HG03135 (cell line): Measurements from ENCODE around the gene IPO11.
"Not testable (repeated sequence)": the region's sequence is repeated elsewhere in the genome, so short reads cannot be mapped to it uniquely, and the experiment has no call there.

Experiments used
- ATAC-seq: cut with Tn5 transposase; IDR thresholded peaks from one replicate; pipeline ENCODE4 v1.9.1; 2021; ENCODE audit warnings: mild to moderate bottlenecking, moderate library complexity; ENCODE audit not compliant: unreplicated experiment

IPO11 gene

DNA sequence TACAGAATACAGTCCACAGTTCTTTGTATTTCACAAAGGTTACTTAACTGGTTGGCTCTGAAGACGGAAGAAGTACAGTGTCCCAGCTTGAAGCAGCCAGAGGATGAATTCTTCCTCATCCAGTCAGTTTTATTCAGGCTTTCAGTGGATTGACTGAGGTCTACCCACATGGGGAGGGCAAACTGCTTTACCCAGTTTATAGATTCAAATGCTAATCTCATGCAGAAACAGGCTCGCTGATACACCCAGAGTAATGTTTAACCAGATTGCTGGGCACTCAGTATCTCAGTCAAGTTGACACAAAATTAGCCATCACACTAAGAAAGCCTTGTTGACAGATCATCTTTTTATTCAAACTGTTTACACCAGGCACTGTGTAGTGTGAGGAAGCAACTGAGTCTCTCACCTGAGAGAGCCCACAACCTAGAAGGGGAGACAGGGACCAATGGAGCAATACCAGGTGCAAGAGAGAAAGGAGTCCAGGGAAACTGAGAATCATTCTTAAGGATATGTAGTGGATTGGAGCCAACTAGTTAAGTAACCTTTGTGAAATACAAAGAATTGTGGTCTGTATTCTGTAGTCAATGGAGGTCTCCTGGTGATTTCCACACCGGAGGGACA lies 181.9 kb downstream of the IPO11 start:
- ATAC-seq = no peak

DNA sequence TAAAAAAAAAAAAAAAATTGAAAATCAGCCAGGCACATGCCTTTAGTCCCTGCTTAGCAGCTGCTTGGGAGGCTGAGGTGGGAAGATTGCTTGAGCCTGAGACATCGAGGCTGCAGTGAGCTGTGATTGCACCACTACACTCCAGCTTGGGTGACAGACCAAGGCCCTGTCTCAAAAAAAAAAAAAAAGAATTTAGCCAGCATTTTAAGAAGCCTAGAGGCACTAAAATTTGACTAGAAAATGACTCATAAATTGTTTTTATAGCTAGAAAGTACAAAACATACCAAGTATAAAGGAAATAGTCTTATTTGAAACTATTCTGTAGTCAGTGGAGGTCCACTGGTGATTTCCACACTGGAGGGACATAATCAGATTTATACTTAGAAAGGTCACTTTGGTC lies 183.5 kb downstream of the IPO11 start:
- no peak for ATAC-seq

DNA sequence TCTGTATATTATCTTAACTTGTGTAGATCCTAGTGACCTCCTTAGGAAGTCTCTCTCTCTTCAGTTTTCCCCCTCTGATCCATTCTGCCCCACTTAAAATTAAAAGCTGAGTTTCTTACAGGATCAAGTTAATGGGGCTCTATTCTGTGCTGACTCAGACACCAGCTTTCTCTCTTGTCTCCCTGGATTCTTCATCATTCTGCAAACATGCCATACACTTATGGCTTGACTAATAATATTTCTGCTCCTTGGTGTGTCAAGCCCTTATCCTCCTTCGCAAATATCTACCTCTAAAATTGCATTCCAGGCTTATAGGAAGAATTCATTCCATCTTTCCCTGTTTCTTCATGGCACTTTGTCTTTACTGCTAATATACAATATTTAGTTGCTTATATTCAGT lies 184.1 kb downstream of the IPO11 start:
- ATAC-seq = no peak

DNA sequence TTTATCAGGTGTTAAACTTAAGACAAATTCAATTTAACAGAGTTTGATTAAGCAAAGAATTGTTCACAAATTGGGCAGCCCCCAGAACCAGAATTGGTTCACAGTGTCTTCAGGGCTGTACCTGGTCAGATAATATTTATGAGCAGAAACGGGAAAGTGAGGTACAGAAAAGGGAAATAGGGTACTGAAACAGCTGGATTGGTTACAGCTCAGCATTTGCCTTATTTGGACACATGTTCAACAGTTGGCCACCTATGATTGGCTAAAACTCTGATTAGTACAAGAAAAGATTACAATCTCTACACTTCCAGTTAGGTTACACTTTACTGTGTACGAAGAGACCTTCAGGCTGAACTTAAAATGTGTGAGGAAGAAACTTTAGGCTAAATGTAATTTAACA lies 184.8 kb downstream of the IPO11 start:
- ATAC-seq = no peak

DNA sequence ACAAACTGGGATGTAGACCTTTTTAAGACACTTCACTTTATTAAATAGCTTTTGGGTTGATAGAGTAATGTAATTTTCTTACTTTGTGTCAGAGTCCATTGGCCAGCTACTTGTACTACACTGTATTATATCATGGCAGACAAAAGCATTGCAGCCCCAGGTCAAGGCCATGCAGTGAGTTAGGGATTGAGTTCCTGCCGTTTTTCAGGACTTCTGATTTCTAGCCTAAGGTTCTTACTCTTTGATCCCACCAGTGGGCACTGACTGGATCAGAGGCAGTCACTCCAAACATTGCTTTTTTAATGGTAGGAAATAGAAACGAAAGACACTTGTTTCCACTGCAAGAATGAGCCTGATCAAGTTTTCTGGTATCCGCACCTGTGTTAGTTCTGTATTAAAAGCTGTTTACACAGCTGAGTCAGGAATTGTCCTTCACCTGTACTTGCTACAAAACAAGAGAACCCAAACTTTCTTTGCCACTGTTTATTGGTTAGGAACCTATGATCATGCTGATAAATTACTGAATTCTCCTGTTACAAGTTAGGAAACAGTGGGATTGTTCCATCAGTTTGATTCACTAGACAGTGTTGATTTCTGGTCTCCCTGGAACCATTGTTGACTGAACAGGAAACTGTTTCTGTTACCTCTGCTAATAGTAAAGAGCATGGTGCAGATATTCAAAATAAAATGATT lies 188.1 kb downstream of the IPO11 start:
- no peak for ATAC-seq

DNA sequence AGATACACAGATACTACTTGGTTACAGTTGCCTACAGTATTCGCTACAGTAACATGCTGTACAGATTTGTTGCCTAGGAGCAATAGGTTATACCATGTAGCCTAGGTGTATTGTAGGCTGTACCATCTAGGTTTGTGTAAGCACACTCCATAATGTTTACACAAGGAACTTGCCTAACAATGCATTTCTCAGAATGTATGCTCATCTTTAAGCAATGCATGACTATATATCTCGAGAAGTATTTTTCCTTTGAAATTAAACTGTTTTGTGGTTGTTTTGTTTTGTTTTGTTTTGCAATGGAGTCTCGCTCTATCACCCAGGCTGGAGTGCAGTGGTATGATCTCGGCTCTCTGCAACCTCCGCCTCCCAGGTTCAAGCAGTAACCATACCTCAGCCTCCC lies 191.4 kb downstream of the IPO11 start:
- no peak for ATAC-seq

DNA sequence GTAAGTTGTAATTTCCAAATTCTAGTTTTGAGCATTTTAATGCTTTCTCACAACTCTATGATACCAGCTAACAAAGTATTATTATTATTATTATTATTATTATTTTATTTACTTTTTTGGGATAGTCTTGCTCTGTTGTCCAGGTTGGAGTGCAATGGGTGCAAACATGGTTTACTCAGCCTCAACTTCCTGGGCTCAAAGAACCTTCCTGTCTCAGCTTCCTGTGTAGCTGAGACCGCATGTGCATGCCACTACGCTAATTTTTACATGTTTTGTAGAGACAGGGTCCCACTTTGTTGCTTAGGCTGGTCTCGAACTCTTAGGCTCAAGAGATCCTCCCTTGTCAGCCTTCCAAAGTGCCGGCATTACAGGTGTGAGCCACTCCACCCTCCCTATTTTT lies 193.1 kb downstream of the IPO11 start:
- ATAC-seq = no peak

DNA sequence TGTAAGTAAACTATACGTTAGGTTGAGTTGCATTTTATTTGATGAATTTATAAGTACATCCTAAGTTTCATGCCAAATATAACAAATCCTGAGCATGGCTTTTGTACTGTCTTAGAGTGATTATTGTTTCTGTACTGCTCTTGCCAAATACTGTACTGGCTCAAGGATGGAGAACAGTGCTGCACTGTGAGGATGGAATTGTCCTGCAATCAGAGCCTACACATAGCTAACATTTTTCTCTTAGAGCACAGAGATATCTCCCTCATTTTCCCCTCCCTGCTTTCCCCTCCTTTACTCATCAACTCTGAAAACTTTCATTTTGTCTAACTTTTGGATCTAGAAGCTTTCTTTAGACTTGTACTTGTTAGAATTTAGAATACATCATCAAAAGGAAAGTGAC lies 194.3 kb downstream of the IPO11 start:
- ATAC-seq = no peak

DNA sequence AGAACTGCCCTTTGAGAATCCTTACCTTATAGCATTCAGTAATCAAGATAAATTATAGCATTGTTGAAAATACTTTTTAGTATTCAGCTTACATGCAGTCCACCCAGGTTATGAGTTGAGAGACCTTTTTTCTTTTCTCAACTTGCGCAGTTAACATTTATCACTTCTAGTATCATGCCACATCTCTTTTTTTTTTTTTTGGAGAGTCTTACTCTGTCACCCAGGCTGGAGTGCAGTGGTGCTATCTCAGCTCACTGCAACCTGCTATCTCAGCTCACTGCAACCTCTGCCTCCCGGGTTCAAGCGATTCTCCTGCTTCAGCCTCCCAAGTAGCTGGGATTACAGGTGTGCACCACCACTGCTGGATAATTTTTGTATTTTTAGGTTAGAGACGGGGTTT lies 195.1 kb downstream of the IPO11 start:
- no peak for ATAC-seq

DNA sequence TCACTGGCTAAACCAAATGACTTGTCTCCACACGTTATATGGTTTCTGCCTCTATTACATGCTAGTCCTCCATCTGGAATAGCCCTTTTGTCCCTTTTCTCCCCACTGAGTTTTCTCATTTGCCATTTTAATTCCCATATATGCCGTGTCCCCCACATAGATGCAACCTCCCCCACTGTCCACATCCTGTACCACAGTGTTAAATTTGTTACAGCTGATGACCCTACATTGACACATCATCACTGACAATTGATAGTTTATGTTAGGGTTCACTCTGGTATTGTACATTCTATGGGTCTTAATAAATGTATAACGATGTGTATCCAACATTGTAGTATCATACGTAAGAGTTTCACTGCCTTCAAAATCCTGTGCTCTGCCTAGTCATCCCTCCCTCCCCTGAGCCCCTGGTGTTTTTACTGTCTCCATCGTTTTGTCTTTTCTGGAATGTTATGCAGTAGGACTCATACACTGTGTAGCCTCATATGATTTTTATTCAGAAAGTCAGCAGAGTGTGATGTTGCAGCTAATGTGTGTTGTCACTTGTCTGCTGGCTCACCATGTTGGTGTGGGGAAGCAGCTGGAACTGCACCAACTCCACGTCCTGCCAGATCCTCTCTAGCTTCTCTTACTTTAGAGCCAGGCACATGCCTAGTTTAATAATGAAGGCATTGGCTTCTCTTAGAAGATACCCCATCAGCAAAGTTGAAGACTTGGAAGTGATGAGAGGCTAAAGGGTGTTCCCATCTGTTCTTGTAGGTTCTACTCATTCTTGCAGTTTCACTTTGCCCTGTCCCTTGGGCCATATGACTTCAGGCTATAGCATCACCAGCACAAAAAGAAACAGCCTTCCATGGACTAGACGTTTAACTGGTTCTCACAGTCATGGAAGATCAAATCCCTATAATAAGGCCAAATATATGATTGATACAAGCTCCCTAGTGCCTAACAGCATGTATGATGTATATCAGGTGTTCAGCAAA lies 196.3 kb downstream of the IPO11 start:
- no peak for ATAC-seq

DNA sequence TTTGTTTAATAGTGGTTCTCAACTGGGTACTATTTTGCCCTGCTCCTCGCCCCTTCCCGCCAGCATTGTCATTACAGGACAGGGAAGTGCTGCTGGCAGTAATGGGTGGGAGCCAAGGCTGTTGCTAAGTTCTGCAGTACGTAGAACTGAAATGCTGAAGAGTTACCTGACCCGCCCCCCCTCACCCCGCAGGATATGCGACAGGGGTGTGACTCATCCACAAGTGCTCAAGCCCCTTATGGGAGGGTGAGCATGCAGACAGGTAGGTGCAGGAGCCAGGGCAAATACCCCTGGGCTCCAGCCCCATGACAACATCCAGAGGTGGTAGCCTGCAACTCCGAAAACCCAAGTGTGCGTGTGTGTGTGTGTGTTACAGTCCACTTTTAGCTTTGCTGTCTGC lies 201.8 kb downstream of the IPO11 start:
- ATAC-seq = no peak

DNA sequence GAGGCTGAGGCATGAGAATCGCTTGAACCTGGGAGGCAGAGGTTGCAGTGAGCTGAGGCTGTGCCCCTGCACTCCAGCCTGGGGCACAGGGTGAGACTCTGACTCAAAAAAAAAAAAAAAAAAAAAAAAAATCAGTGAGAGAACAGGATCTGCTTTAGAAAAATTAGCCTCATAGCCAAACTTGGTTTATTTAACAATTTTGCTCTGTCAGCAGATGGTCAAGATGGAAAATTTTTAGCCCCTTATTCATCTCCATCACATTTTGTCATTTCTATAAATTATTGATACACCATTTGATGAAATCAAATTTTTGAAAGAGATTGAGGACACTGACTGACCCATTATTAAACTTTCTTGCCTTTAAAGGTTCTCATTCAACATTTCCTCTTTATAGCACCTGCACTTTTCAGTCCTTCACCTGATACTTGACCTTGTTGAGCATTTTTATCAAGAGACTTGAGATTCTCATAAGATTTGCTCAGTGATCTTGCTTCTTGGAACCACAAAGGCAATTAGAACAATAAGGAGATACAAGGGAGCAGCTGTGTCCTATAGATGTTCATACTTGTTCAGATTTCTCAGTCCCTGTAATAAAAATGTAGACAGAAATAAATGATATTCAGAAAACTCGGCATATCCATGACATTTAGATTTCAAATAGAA lies 204.2 kb downstream of the IPO11 start:
- ATAC-seq = no peak

DNA sequence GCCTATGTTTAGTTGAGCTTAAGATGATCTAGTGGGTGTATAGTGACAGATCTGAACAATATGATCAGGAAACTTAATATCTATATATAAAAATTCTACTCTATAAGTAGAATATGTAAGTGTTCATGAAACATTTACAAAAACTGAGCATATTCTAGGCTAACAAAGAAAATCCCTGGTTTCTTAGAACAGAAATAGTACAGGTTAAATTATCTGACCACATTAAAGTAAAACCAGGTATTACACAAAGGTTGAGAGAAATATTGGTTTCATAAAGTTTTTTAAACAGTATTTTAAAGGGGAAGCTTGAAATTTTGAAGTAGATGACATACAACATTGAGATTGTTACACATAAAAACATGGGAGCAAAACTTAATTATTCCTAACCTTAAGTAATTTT lies 205.4 kb downstream of the IPO11 start:
- ATAC-seq = no peak

DNA sequence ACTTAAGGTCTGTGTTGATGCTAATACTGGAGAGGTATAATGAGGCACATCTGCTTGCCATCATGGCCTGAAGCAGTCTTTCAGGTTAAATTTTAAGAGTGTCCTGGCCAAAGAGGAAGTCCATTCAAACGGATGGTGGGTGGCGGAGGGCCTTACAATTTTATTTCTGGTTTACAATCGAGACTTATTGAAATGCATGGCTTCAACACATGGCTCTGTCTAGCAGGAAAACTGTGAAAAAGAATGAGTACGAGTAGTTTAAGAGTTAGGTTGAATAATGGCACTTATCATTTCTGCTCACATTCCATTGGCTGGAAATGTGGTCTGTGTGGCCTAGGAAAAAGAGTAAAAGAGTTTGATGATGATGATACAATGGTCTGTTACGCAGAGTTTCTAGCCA lies 208.2 kb downstream of the IPO11 start:
- no peak for ATAC-seq

DNA sequence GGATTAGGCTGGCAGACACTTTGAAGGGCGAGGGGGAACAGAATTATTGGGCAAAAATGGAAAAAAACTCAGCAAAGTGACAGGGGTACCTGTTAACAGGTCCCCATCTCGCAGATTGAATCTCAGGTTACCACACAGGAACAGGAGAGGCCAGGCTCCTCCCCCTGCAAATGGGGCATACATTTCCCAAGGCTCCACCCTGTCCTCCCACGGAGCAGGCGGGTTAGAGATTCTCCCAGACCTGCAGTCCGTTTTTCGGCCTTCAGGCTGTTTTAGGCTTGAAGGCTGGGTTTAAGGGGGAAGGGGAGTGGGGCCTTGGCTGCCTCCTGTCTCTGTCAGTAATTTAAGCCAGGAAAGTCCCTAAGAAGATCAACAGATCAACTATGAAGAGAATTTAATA lies 208.7 kb downstream of the IPO11 start:
- ATAC-seq = no peak

DNA sequence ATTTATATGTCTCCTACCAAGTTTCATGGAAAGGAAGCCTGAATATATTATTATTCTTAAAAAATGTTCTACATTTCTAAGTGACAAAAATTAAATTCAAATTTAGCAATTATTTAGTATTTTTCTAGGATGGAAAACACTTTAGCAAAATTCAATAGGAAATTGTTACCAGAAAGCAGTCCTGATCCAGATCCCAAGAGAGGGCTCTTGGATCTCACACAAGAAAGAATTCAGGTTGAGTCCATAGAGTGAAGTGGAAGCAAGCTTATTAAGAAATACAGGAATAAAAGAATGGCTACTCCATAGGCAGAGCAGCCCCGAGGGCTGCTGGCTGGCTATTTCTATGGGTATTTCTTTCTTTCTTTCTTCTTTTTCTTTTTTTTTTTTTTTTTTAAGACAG lies 210.7 kb downstream of the IPO11 start:
- no peak for ATAC-seq

DNA sequence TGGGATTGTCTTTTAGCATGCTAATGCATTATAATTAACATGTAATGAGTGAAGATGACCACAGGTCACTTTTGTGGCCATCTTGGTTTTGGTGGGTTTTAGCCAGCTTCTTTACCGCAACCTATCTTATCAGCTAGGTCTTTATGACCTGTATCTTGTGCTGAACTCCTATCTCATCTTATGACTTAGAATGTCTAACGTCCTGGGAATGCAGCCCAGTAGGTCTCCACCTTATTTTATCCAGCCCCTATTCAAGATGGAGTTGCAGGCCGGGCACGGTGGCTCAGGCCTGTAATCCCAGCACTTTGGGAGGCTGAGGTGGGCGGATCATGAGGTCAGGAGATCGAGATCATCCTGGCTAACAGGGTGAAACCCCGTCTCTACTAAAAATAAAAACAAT lies 211.9 kb downstream of the IPO11 start:
- ATAC-seq = not testable (repeated sequence)

DNA sequence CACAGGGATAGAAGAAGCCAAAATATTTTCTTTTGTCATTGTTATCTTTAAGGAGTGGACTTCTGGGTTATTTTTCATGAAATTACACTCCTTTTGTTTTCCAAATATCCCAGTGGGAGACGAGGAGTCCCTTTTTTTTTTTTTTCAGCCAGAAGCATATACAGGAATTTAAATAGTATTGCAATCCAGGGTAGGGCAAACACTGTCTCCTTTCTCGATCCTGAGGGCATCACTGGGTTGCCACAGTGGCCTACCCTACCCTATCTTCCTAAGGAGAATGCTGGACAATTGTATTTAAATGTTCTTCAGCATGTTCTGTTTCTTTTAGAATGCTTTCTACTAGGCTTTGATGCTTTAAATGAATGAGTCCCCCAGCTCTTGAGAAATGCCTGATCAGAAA lies 214.0 kb downstream of the IPO11 start:
- no peak for ATAC-seq

DNA sequence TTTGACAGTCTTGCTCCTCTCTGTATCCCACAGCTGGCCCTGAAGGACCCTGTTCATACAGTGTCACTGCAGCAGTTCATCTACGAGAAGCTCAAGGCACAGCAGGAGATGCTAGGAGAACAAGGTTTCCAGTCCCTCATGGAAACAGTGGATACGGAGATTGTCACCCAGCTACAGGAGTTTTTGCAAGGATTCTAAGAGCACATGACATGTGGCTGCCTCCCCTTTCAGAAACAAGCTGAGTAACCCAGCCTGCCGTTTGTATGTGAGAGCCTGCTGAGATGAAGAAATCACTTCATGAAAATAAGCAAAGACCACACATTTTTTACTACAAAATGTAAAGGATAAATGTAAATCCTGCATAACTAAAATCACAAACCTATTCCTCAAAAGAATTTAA lies 214.6 kb downstream of the IPO11 start:
- ATAC-seq = no peak

DNA sequence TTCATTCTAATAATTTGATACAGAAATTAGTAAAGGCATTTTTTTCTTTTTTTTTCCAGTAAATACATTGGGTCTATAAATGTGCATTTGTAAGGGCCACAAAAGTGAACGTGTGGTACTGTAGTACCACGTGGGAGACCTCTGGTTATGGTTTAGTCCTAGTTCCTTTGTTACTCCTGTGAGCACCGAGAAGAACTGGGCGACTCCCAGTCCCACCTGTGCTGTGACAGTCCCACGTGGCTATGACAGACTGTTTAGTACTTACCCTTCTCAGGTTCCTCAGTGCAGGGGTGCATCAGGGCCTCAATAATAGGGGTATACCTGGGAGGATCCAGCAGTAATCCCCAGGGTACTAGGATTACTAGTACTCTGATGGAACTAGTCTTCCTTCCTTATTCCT lies 215.3 kb downstream of the IPO11 start:
- ATAC-seq = no peak

DNA sequence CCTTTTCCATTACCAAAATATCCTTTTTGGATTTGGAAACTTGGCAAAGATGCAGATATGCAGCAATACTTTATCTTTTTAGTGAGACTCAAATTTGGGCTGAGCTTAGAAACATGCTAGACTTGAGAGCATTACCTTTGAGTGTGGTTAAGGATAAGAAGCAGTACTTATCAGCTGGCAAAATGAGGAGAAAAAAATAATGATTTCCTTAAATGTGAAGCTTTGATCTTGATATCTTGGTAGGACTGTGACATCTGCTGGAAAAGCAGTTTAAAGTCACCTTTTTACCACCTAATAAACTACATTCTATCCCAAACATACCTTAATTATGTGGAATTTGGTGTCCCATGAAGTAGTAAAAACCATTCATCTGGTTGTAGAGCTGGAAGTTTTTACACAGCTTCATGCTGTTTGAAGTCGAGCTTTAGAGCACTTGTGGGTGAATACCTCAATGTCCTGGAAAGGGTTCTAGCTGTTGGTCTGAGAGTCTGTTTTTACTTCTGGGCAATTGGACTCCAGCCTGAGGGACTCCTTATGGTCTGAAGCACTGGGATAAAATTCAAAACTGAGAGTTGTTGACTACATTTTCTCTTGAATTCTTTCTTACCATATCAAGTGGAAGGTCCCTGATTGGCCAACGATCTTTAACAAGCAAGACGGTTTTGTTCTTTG lies 219.5 kb downstream of the IPO11 start:
- ATAC-seq = no peak
